ENCODE data around the gene UCN2.
"Not testable (repeated sequence)": the region's sequence is repeated elsewhere in the genome, so short reads cannot be mapped to it uniquely, and the experiment has no call there.

UCN2 gene

DNA sequence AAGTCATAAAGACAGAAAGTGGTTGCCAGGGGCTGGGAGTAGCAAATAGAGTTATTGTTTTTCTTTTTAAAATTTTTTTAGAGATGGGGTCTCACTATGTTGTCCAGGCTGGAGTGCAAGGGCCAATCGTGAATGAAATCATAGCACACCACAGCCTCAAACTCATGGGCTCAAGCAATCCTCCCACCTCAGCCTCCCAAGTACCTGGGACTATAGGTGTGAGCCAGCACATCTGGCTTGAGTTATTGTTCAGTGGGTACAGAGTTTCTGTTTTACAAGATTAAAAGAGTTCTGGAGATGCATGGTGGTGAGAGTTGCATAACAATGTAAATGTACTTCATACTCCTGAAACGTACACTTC is 30.6 kb downstream of the UCN2 start:
- DNase-seq: no peak

DNA sequence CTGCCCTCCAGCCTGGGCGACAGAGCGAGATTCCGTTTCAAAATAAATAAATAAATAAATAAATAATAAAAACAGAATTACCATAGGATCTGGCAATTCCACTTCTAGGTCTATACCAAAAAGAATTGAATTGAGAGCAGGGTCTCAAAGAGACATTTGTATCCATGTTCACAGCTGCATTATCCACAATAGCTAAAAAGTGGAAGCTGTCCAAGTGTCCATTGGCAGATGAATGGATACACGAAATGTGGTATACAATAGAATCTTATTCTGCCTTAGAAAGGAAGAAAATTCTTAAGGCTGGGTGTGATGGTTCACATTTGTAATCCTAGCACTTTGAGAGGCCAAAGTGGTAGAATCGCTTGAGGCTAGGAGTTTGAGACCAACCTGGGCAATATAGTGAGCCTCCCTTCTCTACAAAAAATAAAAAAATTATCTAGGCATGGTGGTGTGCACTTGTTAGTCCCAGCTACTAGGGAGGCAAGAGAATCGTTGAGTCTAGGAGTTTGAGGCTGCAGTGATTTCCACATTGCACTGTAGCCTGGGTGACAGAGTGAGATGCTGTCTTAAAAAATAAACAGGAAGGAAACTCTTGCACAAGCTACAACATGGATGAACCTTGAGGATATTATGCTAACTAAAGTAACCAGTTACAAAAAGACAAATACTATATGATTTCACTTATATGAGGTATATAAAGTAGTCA is 31.2 kb downstream of the UCN2 start:
- no peak for DNase-seq

DNA sequence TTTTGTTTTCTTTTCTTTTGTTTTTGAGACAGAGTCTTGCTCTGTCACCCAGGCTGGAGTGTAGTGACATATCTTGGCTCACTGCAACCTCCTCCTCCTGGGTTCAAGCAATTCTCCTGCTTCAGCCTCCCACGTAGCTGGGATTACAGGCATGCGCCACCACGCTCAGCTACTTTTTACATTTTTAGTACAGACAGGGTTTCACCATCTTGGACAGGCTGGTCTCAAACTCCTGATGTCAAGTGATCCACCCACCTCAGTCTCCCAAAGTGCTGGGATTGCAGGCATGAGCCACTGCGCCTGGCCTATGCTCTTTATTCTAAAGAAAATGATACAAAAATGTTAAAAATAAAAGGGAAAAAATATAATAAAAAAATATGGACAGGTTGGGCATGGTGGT is 32.9 kb downstream of the UCN2 start:
- DNase-seq: not testable (repeated sequence)

DNA sequence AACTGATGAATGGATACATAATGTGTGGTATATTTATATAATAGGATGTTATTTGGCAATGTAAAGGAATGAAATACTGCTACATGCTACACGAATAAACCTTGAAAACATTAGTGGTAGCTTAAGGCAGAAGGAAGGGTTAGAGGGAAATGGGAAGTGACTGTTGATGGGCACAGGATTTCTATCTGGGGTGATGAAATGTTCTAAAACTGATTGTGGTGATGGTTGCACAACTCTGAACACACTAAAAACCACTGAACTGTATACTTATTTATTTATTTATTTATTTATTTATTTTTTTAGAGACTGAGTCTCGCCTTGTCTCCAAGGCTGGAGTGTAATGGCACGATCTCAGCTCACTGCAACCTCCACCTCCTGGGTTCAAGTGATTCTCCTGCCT is 34.8 kb downstream of the UCN2 start:
- DNase-seq: no peak

DNA sequence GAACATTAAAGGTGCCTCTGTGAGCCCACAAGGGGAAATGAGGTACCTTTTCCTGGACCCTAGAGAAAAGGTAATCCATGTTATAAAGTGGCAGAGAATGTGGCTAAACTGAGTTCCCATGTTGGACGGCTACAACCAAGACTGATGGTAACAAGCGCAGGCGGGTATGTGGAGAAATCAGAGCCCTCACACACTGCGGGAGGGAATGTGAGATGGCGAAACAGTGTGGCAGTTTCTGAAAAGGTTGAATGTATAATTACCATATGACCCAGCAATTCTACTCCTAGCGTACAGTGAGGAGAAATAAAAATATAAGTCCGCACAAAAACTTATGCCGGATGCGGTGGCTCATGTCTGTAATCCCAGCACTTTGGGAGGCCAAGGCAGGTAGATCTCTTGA is 35.5 kb downstream of the UCN2 start:
- no peak for DNase-seq

DNA sequence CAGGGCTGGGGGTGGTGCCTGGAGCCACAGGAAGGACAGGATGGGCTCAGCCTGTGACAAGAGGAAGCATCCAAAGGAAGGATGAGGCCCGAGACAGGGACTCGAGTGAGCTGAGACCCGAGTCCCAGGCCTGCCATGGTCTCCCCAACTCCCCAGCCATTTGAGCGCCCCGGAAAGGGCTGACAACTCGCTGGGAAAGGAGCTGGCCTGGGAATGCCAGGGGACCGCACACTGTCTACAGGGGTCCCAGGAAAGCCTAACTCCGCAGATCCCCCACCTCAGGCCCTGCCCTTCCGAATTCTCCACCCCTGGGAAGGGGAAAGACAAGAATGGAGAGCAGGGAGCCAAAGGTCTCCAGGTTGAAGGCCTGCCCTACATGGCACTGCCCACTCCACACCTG is 38.6 kb downstream of the UCN2 start:
- DNase-seq: no peak

DNA sequence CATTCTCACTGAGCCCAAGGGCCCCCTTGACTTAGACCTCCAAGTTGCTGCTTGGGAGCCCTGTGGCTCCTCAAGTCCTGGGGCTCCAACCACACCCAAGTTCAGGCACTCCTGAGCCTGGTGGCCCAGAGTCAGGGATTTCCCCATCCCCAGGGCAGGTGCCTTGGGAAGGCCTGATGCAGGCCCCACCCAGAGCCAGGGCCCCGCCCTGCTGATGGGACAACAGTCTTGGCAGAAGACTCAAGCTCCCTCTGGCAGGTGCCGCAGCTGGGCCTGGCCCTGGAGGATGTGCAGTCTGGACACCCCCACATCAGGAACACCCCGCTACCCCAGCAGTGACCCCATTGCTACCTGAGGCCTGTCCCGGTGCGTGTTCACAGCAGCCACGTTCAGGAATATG is 41.9 kb downstream of the UCN2 start:
- no peak for DNase-seq

DNA sequence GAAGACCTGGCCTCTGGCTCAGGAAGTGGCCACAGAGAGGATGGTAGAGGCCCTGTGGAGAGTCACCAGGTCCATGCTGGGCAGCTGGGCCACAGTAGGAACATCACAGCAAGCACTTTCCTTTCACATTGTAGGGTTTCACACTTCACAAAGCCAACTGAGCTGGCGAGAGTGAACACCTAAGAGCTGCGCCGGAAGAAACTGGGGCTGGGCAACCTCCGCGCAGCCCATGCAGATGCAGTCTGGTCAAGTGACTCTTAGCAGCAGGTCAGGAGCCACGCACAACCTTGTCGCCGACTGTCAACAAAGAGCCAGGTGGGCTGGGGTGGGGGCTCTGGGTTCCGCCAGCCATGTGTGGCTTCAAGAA is 44.3 kb downstream of the UCN2 start:
- no peak for DNase-seq

DNA sequence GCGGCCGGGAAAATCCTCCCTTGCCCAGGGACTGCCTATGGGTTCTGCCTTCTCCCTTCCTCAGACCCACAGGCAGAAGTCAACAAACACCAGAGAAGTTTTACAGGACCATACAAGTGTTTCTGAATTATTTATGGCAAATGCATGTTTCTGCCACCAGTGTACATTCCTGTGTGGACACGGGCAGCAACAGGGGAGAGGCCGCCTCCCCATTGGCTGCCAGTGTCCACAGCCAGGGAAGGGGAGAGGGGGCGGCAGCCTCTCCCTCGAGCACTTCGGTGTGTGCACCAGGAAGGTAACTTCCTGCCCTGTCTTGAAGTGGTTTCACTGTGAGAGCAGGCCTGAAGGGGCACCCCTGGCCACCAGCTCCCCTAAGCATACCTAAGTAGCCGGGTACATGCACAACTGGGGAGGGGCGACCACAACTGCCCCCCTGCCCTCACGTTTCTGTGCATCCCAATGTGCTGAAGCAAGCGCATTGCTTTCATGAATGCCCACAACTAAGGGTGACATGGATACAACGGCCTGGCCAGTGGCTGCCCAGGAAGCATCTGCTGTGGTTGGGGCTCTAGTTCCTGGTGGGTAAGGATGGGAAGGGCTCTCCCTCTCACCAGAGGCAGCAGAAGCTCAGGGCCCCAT is 44.8 kb downstream of the UCN2 start:
- no peak for DNase-seq

DNA sequence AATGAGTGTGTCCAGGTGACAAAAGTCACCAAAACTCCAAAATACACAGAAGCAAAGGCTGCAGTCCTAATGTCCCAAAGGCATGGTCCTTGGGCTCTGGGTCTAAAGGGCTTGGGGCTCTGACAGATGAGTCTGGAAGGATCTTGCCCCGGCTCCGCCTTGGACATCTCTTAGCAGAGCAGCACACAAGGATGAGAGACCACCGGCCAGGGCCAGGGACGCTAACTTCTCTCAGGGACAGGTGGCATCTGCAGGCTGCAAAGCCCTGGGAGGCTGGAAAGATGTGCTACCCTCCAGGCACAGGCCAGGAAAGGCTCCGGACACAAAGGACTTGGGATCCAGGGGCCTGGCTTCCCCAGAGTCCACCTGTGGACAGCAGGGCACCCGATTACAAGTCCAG is 45.5 kb downstream of the UCN2 start:
- no peak for DNase-seq

DNA sequence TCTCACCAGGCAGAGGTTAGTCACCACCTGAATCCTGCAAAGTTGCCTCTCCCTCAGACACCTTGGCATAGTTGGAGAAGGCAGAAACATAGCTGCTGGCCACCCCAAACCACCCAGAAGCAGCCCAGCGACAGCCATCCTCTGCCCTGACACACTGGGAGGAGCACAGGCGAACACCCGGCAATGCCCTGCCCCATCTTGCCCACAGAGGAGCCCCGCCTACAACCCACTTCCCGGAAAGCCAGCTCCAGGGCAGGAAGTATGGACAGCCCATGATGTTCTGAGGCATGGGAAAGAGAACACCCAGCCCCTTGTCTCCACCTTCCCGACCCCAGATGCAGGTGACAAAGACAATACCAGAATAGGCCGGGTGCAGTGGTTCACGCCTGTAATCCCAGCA is 47.0 kb downstream of the UCN2 start:
- no peak for DNase-seq

DNA sequence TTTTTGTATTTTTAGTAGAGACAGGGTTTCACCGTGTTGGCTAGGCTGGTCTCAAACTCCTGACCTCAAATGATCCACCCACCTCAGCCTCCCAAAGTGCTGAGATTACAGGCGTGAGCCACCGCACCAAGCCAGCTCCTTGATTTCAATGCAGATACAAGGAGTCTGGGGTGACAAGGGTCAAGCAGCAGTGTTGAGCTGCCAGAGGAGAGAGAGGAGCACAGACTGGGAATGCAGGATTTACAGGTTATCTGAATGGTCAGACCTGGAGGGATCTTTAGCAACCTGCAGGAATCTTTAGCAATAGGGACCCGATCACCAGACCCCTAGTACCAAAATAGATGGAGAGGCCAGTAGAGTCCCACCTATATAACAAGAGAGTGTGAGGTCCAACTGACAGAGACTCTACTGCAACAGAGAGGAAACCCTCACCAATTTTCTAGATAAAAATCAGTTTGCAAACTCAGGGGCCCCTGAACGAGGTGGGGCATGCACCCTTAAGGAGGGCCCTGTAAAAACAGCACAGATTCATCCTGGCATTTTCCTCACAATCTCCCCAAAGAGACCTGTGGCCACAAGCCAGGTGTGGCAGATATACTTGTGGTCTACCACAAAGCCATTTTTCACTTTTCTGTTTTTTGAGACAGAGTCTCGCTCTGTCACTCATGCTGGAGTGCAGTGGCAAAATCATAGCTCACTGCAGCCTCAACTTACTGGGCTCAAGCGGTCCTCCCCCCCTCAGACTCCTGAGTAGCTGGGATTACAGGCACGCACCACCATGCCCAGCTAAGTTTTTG is 49.0 kb downstream of the UCN2 start:
- no peak for DNase-seq
